ENCODE results near the gene ANKRD11.

The ANKRD11 gene

GRCh38 chr16:89219365-89219764 is 271.0 kb downstream of the ANKRD11 start:
- no peak overlapping the region for H3K4me3 ChIP-seq (ENCODE audit: low read length)
- TF ChIP-seq CTCF (conservative IDR thresholded peaks at IDR 0.05; ENCODE audit: low read length), result no peak
- DNase-seq (ENCODE audit: low read depth), result no peak
